ENCODE measurements around the gene DPP4.
A peak's percentile ranks its signal among the peaks of the same experiment; 100 is the strongest.

DPP4 gene

GRCh38 chr2:162013514-162014475, 60.2 kb downstream of the DPP4 start:
- no peak overlapping the region for H3K27ac ChIP-seq
- no peak for TF ChIP-seq CTCF (conservative IDR thresholded peaks at IDR 0.05)

GRCh38 chr2:162012565-162013058, 61.4 kb downstream of the DPP4 start:
- no peak for TF ChIP-seq CTCF (conservative IDR thresholded peaks at IDR 0.05)
- H3K27ac ChIP-seq: no peak overlapping the region

- no peak for TF ChIP-seq CTCF (conservative IDR thresholded peaks at IDR 0.05)
- no peak overlapping the region for H3K27ac ChIP-seq
These were observed 62.1 kb downstream of the DPP4 start for GRCh38 chr2:162011706-162012564.

GRCh38 chr2:162009543-162009942, 64.5 kb downstream of the DPP4 start:
- TF ChIP-seq CTCF (conservative IDR thresholded peaks at IDR 0.05): no peak

GRCh38 chr2:162007447-162008040, 66.5 kb downstream of the DPP4 start:
- peak; percentile 84 for TF ChIP-seq CTCF (conservative IDR thresholded peaks at IDR 0.05)
- no peak overlapping the region for H3K27ac ChIP-seq

More at GRCh38 chr2:162009543-162009942, 64.5 kb downstream of the DPP4 start:
- no peak overlapping the region for H3K27ac ChIP-seq

- no peak overlapping the region for H3K27ac ChIP-seq
- no peak for TF ChIP-seq CTCF (conservative IDR thresholded peaks at IDR 0.05)
These were observed 67.7 kb downstream of the DPP4 start for GRCh38 chr2:162006337-162006736.
